Activated naive CD8-positive, alpha-beta T cell treated with anti-CD3 and anti-CD28 coated beads, Interleukin-2, amount 50 U/mL, for 24 hours (primary cell): ENCODE data around the gene CANX.
"Not testable (repeated sequence)": the region's sequence is repeated elsewhere in the genome, so short reads cannot be mapped to it uniquely, and the experiment has no call there.

ENCODE experiments used
- ATAC-seq: fragments of 150-1000 bp; cut with Tn5 transposase; one replicate; pipeline ENCODE4 v1.10.0; 2021
- DNase-seq: peaks from one replicate; pipeline ENCODE4 v3.0.0; 2021
- H3K27ac Mint-ChIP-seq: one replicate; pipeline ENCODE4 v1.8.0; 2021; ENCODE audit warnings: mild to moderate bottlenecking, mixed read lengths
- H3K27me3 Mint-ChIP-seq: one replicate; pipeline ENCODE4 v1.8.0; 2021; ENCODE audit warnings: mixed read lengths
- H3K36me3 Mint-ChIP-seq: one replicate; pipeline ENCODE4 v1.8.0; 2021; ENCODE audit warnings: low read depth, mixed read lengths
- H3K4me1 Mint-ChIP-seq: one replicate; pipeline ENCODE4 v1.8.0; 2021; ENCODE audit warnings: mixed read lengths
- H3K4me3 Mint-ChIP-seq: one replicate; pipeline ENCODE4 v1.8.0; 2021; ENCODE audit warnings: mild to moderate bottlenecking, moderate library complexity, mixed read lengths
- H3K9me3 Mint-ChIP-seq: one replicate; pipeline ENCODE4 v1.8.0; 2021; ENCODE audit warnings: mixed read lengths

Gene CANX

GRCh38 chr5:179730852-179731251 is 32.1 kb downstream of the CANX start:
- Mint-ChIP-seq H3K27ac (peak overlapping the region; percentile 78), H3K4me3 (no peak overlapping the region)

DNA sequence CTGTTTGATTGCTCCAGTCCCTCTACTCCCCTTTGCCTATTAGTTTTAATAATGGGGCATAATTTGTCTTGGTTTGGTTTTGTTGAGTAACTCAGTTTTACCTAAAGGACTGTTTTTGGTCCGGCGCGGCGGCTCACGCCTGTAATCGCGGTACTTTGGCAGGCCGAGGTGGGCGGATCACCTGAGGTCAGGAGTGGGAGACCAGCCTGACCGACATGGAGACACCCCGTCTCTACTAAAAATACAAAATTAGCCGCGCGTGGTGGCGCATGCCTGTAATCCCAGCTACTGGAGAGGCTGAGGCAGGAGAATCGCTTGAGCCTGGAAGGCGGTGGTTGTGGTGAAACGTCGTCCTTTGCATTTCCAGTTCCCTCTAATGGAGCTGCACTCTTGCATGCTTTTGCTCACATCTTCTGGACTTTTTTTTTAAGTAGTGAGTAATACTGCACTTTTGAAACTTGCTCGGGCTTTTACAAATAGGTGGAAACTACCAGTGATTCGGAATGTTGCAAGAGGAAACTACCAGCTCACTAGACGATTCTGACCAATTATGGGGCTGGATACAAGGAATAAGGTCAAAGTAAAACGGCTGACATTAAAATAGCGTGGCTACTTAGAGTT is 33.1 kb downstream of the CANX start:
- Mint-ChIP-seq H3K27me3 (no peaks in the 10 kb centered on the region), H3K9me3 (no peaks in the 10 kb centered on the region), H3K36me3 (peaks cover 55% of the 10 kb centered on the region), H3K4me3 (peak overlapping the region; percentile 75), H3K4me1 (peaks cover 42% of the 10 kb centered on the region), H3K27ac (peak overlapping the region; percentile 93)
- peak; percentile 48 for ATAC-seq
- peak; percentile 25 for DNase-seq

More at GRCh38 chr5:179730852-179731251, 32.1 kb downstream of the CANX start:
- ATAC-seq = no peak
- Mint-ChIP-seq H3K4me1 (peaks cover 36% of the 10 kb centered on the region), H3K36me3 (peaks cover 58% of the 10 kb centered on the region), H3K27me3 (no peaks in the 10 kb centered on the region), H3K9me3 (no peaks in the 10 kb centered on the region)
- no peak for DNase-seq

- Mint-ChIP-seq H3K27me3 (no peaks in the 10 kb centered on the region), H3K4me3 (peak within 1 kb of the TSS; percentile 95), H3K4me1 (peaks cover 48% of the 10 kb centered on the region), H3K36me3 (peaks cover 55% of the 10 kb centered on the region), H3K27ac (peak within 1 kb of the TSS; percentile 93), H3K9me3 (no peaks in the 10 kb centered on the region)
- ATAC-seq (peak; percentile 97), DNase-seq (peak; percentile 99)
These were observed 33.7 kb downstream of the CANX start, which contains the start of gene MAML1 for GRCh38 chr5:179732412-179732917. TSS of gene MAML1 (plus strand) at chr5:179732822. CDS start at chr5:179733113, 291 bp downstream.

DNA sequence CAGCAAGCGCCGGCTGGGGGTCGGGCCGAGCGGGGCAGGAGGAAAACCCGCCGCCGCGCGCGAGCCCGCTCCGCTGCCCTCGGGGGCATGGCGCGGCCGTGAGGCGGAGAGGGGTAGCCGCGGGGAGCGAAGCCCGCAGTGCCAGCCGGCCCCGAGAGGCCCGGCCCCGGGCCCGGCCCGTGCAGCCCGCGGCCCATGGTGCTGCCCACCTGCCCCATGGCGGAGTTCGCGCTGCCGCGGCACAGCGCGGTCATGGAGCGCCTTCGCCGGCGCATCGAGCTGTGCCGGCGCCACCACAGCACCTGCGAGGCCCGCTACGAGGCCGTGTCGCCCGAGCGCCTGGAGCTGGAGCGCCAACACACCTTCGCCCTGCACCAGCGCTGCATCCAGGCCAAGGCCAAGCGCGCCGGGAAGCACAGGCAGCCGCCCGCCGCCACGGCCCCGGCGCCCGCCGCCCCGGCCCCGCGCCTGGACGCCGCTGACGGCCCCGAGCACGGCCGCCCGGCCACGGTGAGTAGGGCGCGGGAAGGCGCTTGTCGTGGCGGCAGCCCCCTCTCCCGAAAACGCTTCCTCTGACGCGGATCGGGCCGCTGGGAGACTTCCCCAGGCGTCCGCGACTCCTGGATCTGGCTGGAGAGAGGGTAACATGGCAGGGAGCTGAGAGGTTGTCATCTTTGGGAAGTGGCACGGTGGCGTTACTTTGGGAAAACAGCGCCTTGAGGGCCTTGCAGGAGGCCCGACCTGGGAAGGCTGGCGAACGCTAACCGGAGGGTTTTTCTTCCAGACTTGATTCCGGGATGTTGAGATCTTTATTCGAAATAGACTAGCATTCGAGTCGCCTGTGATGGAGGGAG is 34.4 kb downstream of the CANX start:
- ATAC-seq (peak; percentile 17), DNase-seq (peak; percentile 37)
- no peaks in the 10 kb centered on the region for H3K9me3 Mint-ChIP-seq
- peaks cover 53% of the 10 kb centered on the region for H3K36me3 Mint-ChIP-seq
- H3K27ac Mint-ChIP-seq = peak overlapping the region; percentile 93
- H3K27me3 Mint-ChIP-seq = no peaks in the 10 kb centered on the region
- peaks cover 53% of the 10 kb centered on the region for H3K4me1 Mint-ChIP-seq
- H3K4me3 Mint-ChIP-seq = peak overlapping the region; percentile 95

DNA sequence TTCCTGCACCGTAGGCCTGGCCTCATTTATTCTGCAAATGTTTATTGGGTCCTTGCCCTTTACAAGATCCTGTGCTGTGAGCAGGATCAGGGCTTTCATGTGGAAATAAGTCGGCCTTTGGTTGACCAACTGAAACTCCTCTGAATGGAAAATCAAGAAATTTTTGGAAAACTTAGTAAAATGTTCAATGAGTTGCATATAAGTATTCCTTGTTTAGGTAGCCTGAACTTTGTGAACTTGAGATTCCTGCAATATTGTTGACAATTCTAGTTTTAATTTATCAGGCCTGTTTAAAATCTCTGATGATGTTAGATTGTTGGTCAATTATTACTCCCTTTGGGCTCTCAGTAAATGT is 35.0 kb downstream of the CANX start:
- Mint-ChIP-seq H3K4me3 (peak overlapping the region; percentile 95), H3K9me3 (no peaks in the 10 kb centered on the region), H3K36me3 (peaks cover 52% of the 10 kb centered on the region), H3K27me3 (no peaks in the 10 kb centered on the region), H3K27ac (peak overlapping the region; percentile 93), H3K4me1 (peaks cover 57% of the 10 kb centered on the region)
- no peak for ATAC-seq
- DNase-seq = no peak

DNA sequence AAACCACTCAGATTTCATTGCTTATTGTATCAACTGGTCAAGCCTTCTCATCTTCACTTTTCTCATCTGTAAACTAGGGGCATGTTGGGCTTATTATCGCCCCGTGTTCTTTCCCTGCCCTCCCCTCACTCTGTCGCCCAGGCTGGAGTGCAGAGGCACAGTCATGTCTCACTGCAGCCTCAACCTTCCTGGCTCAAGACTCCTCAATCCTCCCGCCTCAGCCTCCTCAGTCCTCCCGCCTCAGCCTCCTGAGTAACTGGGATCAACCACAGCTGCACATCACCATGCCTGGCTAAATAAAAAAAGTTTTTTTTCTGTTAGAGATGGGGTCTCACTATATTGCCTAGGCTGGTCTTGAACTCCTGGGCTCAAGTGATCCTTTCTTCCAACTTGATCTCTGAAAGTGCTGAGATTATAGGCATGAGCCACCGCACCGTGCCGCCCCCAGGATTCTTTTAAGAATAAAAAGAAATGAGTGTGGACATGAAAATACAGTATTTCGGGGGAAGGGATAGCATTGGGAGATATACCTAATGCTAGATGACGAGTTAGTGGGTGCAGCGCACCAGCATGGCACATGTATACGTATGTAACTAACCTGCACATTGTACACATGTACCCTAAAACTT is 35.9 kb downstream of the CANX start:
- DNase-seq (no peak), ATAC-seq (no peak)
- H3K4me3 Mint-ChIP-seq = peak overlapping the region; percentile 95
- peaks cover 61% of the 10 kb centered on the region for H3K4me1 Mint-ChIP-seq
- H3K27ac Mint-ChIP-seq = peak overlapping the region; percentile 93
- H3K36me3 Mint-ChIP-seq = peaks cover 51% of the 10 kb centered on the region
- no peaks in the 10 kb centered on the region for H3K27me3 Mint-ChIP-seq
- no peaks in the 10 kb centered on the region for H3K9me3 Mint-ChIP-seq

DNA sequence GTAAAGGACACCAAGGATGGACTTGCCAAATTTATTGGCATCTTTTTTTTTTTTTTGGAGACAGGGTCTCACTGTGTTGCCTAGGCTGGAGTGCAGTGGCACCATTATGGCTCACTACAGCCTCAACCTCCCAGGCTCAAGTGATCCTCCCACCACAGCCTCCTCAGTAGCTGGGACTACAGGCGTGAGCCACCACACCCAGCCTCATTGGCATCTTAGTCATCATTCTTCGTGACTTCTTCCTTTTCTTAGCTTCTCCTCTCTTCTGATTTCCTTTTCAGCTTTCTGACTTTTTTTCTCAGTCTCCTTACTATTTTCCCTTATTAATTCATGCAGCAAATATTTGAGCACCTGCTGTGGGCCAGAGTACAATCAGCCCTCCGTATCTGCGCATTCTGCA is 40.0 kb downstream of the CANX start:
- ATAC-seq = no peak

DNA sequence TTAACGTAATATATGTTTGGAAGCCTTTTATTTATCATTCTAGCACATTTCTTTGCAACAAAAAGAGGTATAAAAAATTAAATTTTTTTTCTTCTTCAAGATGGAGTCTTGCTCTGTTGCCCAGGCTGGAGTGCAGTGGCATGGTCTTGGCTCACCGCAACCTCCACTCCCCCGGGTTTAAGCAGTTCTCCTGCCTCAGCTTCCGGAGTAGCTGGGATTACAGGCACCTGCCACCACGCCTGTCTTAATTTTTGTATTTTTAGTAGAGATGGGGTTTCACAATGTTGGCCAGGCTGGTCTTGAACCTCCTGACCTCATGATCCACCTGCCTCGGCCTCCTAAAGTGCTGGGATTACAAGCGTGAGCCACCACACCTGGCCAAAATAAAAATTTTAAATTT is 45.3 kb downstream of the CANX start:
- H3K36me3 Mint-ChIP-seq = peaks cover 19% of the 10 kb centered on the region
- not testable (repeated sequence) for H3K4me3 Mint-ChIP-seq
- peaks cover 20% of the 10 kb centered on the region for H3K4me1 Mint-ChIP-seq

More for the DNA sequence above, 40.0 kb downstream of the CANX start:
- no peak overlapping the region for H3K4me3 Mint-ChIP-seq
- H3K27ac Mint-ChIP-seq = peak overlapping the region; percentile 6
- H3K4me1 Mint-ChIP-seq = peaks cover 50% of the 10 kb centered on the region
- no peaks in the 10 kb centered on the region for H3K27me3 Mint-ChIP-seq
- DNase-seq = no peak
- H3K36me3 Mint-ChIP-seq = peaks cover 40% of the 10 kb centered on the region
- no peaks in the 10 kb centered on the region for H3K9me3 Mint-ChIP-seq

GRCh38 chr5:179746872-179747271 is 48.1 kb downstream of the CANX start:
- Mint-ChIP-seq H3K36me3 (peaks cover 10% of the 10 kb centered on the region), H3K27ac (no peak overlapping the region), H3K27me3 (no peaks in the 10 kb centered on the region), H3K9me3 (no peaks in the 10 kb centered on the region), H3K4me3 (no peak overlapping the region), H3K4me1 (peaks cover 10% of the 10 kb centered on the region)
- no peak for DNase-seq
- no peak for ATAC-seq

More for the DNA sequence above, 45.3 kb downstream of the CANX start:
- not testable (repeated sequence) for H3K27ac Mint-ChIP-seq, H3K27me3 Mint-ChIP-seq, DNase-seq, H3K9me3 Mint-ChIP-seq, ATAC-seq

DNA sequence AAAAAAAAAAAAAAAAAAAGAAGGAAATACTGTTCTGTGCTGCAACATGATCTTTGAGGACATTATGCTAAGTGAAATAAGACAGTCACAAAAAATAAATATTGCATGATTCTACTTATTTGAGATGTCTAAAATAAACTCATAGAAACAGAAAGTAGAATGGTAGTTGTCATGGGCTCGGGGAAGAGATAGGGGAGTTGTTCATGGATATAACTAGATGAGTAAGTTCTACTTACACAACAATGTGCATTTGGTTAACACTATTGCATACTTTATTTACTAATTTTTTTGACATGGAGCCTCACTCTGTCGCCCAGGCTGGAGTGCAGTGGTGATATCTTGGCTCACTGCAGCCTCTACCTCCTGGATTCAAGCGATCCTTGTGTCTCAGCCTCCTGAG is 49.0 kb downstream of the CANX start:
- peaks cover 10% of the 10 kb centered on the region for H3K36me3 Mint-ChIP-seq
- H3K9me3 Mint-ChIP-seq = no peaks in the 10 kb centered on the region
- H3K4me3 Mint-ChIP-seq = no peak overlapping the region
- no peak overlapping the region for H3K27ac Mint-ChIP-seq
- H3K4me1 Mint-ChIP-seq = peaks cover 10% of the 10 kb centered on the region
- H3K27me3 Mint-ChIP-seq = no peaks in the 10 kb centered on the region
- ATAC-seq (no peak), DNase-seq (no peak)

GRCh38 chr5:179749857-179750508 is 51.2 kb downstream of the CANX start:
- H3K9me3 Mint-ChIP-seq = no peaks in the 10 kb centered on the region
- no peaks in the 10 kb centered on the region for H3K27me3 Mint-ChIP-seq
- H3K4me3 Mint-ChIP-seq = no peak overlapping the region
- no peak for ATAC-seq
- H3K27ac Mint-ChIP-seq = no peak overlapping the region
- H3K4me1 Mint-ChIP-seq = peaks cover 26% of the 10 kb centered on the region
- DNase-seq = no peak
- peaks cover 17% of the 10 kb centered on the region for H3K36me3 Mint-ChIP-seq

DNA sequence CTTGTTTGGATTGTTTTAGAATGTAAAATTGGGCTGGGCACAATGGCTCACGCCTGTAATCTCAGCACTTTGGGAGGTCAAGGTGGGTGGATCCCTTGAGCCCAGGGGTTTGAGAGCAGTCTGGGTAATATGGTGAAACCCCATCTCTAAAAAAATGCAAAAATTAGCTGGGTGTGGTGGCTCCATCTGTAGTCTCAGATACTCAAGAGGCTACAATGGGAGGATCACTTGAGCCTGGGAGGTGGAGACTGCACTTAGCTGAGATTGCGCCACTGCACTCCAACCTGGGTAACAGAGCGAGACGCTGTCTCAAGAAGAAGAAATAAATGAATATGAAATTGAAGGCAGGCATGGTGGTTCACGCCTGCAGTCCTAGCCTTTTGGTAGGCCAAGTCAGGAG is 55.2 kb downstream of the CANX start:
- no peak overlapping the region for H3K27ac Mint-ChIP-seq
- H3K4me1 Mint-ChIP-seq = peaks cover 30% of the 10 kb centered on the region
- H3K4me3 Mint-ChIP-seq = no peak overlapping the region
- DNase-seq (no peak), ATAC-seq (no peak)
- no peaks in the 10 kb centered on the region for H3K9me3 Mint-ChIP-seq
- no peaks in the 10 kb centered on the region for H3K27me3 Mint-ChIP-seq
- H3K36me3 Mint-ChIP-seq = peaks cover 11% of the 10 kb centered on the region

DNA sequence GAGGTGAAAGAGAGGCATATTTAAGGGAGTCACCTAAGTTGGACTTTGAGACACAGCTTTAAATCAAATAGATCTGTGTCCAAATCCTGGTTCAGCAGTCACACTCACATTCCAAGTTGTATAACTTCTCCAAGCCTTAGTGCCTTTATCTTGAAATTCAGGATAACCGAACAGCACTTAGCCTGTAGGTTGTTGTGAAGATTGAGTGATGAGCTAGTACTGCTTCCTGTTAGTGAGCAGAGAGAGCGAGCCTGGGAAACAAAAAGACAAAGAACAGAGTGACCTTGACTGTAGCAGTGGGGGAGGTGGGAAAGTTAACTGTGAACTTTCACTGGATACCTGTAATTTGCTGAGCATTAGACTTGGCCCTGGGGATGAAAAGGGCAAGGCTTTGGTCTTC is 56.3 kb downstream of the CANX start:
- Mint-ChIP-seq H3K9me3 (no peaks in the 10 kb centered on the region), H3K4me1 (peaks cover 38% of the 10 kb centered on the region), H3K36me3 (peaks cover 11% of the 10 kb centered on the region), H3K27ac (peak overlapping the region; percentile 0), H3K4me3 (no peak overlapping the region), H3K27me3 (no peaks in the 10 kb centered on the region)
- DNase-seq = no peak
- no peak for ATAC-seq

DNA sequence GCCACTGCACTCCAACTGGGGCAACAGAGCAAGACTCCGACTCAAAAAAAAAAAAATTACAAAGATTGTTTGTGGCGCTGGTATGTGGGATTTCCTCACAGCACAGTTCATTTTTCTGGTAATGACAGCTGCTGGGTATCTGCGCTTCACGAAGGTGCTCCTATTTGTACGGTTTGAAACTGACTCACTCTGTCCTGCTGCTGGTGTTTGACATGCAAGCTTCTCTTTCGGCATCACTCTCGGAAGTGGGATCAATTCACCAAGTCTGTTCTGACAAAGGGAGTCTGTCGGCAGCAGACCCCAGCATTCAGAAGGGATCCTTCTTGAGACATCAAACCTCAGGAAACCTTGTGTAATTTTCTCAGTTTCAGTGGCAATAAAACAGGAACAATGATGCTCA is 60.2 kb downstream of the CANX start:
- peaks cover 58% of the 10 kb centered on the region for H3K4me1 Mint-ChIP-seq
- no peak for DNase-seq
- peak overlapping the region; percentile 79 for H3K27ac Mint-ChIP-seq
- no peaks in the 10 kb centered on the region for H3K27me3 Mint-ChIP-seq
- ATAC-seq = no peak
- no peak overlapping the region for H3K4me3 Mint-ChIP-seq
- peaks cover 4% of the 10 kb centered on the region for H3K36me3 Mint-ChIP-seq
- H3K9me3 Mint-ChIP-seq = no peaks in the 10 kb centered on the region
